NCI-H128 (cell line): Measurements from ENCODE around the gene STPG1.

Experiments used
- DNase-seq: peaks from one replicate; lab custom pipeline; 2025; ENCODE audit not compliant: unreplicated experiment; lab: John Stamatoyannopoulos, UW

STPG1 gene

GRCh38 chr1:24373710-24374109 lies 39.9 kb downstream of the STPG1 start:
- DNase-seq = no peak

- DNase-seq = no peak
Measured at GRCh38 chr1:24373044-24373443, 40.5 kb downstream of the STPG1 start.

DNA sequence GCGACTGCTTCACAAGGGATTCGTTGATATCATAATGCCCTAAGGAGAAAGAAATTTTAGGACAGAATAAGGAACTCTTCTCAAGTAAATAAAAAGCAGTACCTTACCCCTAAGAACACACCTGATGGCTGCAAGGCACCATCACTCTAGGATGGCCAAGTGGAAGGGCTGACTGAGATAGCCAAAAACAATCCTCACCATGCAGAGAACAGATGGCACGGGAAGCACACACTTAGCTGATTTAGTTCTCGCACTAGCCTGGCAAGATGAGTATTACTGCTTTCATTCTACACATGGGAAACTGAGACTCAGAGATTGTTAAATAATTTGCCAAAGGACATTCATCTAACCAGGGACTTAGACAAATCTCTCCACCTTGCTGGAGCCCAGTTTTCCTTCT lies 43.8 kb downstream of the STPG1 start:
- no peak for DNase-seq

GRCh38 chr1:24369199-24369598 lies 44.4 kb downstream of the STPG1 start:
- DNase-seq = no peak

DNA sequence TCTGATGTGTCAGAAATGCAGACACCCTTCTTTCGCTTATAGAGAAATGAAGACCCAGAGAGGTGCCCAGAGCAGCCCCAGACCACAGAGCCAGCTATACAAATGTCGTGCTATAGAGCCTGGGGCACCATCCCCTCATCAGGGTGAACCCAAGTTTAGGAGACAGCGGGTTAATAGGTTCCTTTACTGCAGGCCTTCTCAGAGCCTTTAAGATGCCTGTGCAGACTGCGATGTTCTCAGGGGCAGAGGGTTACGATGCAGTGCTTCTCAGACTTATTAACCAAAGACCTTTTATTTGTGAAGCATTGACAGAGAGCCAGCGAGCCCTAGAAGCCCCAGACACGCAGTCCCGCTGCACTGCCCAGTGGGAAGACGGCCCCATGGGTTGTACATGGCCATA lies 46.9 kb downstream of the STPG1 start:
- DNase-seq = no peak

- no peak for DNase-seq
Measured at GRCh38 chr1:24364975-24365678, 48.5 kb downstream of the STPG1 start.

GRCh38 chr1:24364605-24364974 lies 49.0 kb downstream of the STPG1 start:
- DNase-seq = no peak

DNA sequence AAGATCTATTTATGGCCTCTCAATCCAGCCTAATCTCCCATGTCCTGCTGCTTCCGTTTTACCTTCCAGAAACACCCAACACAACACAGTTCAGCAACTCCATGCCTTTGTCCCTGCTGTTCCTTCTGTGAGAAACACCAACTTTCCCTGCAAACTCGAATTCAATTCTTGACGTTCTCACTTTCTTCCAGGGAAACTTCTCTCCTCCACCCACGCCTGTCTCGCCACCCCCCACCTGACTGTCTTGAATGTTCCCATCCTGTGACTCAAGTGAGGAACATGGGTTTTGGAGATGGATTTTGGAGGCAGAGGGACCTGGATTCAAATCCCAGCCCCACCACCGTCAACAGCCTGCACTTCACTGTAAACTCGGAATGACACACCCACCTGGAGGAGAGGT lies 49.6 kb downstream of the STPG1 start:
- no peak for DNase-seq

DNA sequence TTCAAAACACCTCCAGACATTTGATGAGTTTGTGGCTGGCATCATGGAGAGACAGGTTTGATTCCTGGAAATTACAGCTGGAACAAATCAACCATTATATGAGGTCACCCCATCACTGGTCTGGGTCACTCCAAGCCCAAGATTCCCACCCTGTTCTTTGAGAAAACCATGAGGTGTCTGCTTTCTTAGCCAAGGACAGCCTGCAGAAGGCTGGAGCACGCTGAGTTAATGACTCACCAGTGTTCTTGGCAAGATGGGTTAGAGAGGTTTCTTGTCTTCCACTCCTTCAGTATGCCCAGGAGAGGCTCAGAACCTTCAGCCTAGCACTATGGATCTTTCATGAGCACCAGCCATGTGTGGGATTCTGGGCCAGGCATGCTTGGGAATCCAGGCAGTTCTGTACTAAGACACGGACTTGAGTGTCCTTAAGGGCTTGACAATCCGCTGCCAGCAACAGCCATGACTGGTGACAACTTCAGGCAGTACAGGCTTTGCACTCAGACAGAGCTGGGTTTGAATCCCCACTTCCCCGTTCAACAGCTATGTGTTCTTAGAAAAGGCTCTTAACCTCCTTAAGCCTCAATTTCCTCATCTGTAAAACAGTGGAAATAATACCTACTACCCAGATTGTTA lies 50.5 kb downstream of the STPG1 start:
- DNase-seq = no peak

DNA sequence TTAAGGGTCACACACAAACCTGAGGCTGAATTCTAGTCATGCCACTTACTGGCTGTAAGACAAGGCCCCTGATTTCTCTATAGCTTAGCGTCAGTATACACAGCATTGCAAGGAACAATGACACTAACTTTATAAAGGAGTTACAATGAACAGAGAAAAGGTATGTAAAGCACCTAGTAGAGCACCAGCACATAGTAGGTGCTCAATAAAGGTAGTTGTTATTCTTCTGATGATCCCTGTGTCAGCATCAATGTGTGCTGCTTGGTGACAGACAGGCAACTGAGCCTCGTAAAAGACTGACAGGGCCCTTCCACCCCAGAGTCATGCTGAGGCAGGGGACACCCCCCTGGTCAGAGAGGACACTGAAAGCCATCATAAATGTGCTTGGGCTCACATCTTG lies 51.2 kb downstream of the STPG1 start:
- DNase-seq = no peak

- no peak for DNase-seq
Measured at GRCh38 chr1:24361811-24362210, 51.8 kb downstream of the STPG1 start.

GRCh38 chr1:24360681-24361080 lies 52.9 kb downstream of the STPG1 start:
- DNase-seq = no peak

DNA sequence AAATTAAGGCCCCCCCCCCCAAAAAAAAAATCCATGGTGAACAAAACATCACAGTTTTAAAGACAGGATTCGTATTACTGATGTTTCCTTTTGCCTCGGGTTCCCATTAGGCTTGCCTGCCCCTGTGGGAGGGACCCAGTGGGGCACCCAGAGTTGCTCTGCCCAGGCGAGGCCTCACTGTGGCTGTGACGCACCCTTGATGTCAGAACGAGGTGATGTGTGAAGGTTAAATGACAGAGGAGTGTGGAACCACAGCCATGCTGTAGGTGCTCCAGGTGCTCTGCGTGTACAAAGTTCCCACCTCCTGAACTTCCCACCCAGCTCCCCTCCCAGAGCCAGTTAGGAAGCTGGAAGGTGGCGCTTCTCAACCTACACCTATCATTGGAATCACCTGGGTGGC lies 56.5 kb downstream of the STPG1 start:
- DNase-seq = no peak

- DNase-seq = no peak
Measured at GRCh38 chr1:24355466-24355865, 58.1 kb downstream of the STPG1 start.

DNA sequence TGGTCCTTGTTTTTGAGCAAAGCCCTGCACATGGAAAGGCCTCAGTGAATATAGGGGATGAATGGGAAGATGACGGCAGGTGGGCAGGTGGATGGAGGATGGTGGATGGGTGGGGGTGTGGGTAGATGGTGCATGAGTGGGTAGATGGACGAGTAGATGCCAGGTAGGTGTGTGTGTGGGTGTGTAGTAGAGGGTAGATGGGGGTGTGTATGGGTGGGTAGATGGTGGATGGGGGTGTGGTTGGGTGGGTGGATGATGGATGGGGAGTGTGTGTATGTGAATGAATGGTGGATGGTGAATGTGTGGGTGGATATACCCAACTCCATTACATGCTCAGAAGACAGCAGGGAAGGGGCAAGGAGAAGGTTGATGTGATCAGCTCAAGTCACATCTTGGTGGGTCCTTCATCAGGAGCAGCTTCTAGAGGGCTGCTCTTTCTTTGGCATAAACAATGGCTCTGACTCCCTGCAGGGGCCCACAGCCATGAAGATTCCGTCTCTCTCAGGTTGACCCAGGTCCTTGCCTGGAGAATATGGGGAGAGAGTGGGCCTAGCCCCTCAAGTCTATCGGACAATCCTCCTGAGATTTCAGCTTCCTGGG lies 60.2 kb downstream of the STPG1 start:
- no peak for DNase-seq

GRCh38 chr1:24351918-24352627 lies 61.5 kb downstream of the STPG1 start:
- DNase-seq = no peak

DNA sequence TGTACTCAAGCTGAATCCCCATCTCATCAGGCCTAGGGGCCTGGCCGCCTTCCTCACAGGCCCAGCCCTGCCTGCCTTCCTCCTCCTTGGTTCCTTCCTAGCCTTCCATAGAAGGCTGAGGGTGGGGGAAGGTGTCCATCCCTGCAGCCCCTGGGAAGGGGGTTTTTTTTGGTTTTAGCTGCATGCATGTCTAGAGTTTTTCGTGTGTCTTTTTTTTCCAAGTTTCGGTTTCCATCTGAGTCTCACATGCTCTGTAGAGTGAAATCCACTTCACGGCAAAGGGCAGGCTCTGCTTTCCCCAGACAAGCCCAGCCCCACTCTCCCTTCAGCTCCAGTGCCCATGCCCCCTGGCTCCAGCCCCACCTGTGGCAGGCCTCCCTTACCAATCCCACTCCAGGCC lies 62.3 kb downstream of the STPG1 start:
- DNase-seq = no peak

GRCh38 chr1:24349891-24350290 lies 63.7 kb downstream of the STPG1 start:
- no peak for DNase-seq

DNA sequence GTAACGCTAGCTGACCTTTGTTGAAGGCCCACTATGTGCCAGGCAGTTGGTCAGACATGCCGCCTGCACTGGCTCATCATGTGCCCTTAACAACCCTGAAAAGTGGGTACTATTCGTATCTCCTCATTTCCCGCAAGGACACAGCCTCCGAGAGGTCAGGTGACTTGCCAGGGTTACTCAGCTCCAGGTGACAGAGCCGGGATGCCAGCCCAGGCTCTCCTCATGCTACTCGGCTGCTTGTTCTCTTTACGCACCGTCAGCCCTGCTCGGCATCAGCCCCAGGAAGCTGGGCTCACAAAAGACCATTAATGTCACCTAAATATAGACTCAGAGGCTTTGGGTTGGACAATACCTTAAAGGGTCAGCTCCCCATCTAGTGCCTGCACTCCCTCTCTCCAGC lies 65.4 kb downstream of the STPG1 start:
- DNase-seq = no peak

- no peak for DNase-seq
Measured at GRCh38 chr1:24347159-24347934, 66.2 kb downstream of the STPG1 start.

DNA sequence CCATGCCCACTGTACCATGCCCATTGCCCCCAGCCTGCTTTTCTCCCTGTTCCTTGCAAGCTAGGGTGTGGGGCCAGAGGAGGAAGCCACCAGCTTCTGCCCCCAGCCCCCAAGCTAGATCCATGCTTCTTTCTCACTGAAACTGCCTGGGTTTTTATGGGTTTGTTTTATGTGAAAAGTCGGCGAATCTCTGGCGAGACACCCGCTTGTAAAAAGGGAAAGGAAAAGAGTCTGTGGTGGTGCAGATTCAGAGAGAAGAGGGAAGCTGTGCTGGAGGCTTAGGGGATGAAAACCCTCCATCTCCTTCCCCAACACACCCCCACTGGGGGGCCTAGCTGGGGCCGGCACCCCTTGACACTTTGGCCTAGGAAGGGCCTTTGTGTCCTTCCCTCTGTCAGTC lies 68.2 kb downstream of the STPG1 start:
- no peak for DNase-seq
